Inflammatory macrophage treated with lipopolysaccharide for 1 hour (primary cell): ENCODE measurements around the gene CD164L2.
"Not testable (repeated sequence)": the region's sequence is repeated elsewhere in the genome, so short reads cannot be mapped to it uniquely, and the experiment has no call there.

ENCODE experiments used
- DNase-seq, 2 donors: peaks; one replicate each; pipeline ENCODE4 v3.0.0-alpha.2; 2020 to 2022

The CD164L2 gene

GRCh38 chr1:27403931-27404330 is 20.8 kb upstream of the CD164L2 start:
- DNase-seq = no peak

DNA sequence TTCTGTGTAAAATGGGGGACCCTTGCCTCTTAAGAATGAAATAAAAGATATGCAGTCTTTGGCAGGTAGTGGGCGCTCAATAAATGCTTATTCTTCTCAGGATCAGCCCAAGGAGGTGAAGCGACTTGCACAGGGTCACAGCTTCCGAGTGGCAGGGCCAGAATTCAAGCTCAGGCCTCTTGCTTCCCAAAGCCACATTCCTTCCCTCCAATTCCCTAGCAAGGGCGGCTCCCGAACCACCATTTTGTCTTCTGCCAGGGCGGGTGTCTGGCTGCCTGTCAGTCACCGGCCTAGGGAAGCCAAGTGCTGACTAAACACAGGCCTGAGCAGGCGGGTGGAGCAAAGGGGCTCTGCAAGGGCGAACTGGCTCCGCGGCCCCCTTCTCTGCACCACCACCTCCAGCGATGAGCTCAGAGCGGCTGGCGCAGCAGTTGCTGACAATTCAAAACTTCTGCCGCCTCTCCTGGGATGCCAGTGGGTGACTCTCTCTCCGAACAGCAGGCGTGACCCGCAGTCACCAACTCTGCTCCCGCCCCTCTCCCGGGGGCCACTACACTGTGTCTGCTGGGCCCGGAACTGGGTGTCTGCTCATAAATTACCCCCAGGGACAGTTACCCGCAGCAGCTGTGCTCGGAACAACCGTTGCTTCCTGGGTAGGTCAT is 20.1 kb upstream of the CD164L2 start:
- peak in 1 of 2 donors; percentile 46 for DNase-seq

DNA sequence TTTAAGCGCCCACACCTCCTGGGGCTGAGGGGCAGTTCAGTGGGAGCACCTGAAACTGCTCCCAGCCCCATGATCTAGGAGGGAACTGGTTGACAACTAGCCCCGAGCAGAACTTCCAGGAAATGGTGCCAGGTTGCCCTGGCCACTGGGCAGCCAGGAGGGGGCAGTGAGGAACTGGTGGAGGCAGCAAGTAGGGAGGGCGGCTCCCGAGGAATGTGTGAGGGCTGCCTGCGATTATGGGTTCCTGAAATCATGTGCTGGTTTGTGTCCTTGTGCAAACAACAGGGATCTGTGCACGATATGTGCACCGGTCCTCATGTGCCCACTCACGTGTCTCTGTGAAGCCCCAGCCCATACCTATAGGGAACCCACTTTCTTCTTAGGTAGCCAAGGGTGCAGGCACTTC is 19.2 kb upstream of the CD164L2 start:
- peak; percentile 56 to 66 for DNase-seq

- no peak for DNase-seq
Observed at GRCh38 chr1:27400963-27401341, 17.8 kb upstream of the CD164L2 start.

DNA sequence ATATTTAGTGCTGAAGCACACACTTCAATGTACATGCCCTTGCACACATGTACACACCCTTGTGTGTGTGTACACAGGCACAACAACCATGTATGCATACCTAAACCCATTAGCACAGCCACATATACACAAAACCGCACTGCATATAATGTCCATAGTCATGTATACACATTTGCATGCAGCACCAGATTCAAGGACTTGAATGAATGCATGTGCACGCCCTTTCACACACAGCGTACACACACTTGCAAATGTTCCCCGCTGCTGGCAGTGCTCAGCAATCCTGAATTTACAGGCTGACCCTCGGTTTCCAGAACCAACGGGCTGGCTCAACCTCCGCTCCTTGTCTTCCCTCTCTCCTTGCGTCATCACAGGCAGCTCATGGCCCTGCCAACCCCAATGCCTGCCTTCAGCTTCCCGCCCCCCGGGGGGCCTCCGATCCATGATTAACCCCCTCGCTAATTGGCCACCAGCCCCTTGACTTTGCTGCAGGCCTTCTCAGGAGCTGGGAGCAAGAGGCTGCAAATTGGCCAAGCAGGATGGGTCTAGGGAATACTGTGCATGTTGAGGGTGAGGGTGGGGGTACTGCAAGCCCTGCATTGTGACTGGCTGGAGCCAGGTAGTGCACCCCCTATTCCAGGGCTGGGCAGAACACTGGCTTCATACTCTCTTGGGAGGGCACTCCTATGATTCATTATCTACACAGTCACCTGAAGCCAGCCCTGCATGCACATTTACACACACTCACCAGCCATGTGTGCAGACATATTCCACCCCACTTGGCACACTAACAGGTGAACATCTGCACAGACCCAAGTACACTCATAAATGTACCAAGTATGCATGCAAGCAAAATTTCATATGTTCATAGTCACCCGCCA is 17.2 kb upstream of the CD164L2 start:
- DNase-seq = no peak

- DNase-seq = no peak
Observed at GRCh38 chr1:27399251-27400025, 16.3 kb upstream of the CD164L2 start.

DNA sequence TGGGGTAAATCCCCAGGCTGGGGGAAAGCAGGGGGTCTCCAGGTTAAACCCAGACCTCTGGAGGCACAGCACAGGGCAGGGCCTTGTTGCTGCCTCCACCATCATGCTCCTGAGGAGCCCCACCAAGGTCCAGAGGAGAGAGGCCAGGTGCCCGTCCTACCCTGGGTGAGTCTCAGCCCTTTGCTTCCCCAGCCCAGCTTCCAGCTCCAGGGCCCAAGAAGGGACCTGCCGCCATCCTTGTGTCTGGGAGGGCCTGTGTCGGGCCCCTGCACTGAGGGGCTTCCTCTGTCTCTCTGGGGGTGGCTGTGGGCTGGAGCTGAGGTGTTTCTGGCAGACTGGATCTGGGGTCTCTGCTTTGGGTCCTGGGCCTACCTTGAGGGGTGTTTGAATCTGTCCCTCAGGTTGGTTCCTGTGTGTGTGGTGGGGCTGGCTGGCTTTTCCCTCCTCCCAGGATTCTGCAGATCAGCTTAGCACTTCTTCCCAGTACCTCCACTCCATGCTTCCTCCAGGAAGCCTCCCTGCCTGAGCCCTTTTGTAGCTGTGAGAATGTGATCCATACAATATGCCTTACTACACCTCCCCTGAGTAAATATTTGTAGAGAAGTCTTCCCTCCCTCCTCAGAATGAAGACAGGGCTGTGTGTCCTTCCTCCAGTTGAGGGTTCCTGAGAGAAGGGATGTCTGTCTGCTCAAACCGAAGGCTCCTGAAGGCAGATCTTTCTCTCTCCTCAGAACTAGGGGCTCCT is 15.4 kb upstream of the CD164L2 start:
- DNase-seq = no peak

- DNase-seq = no peak
Observed at GRCh38 chr1:27397749-27398148, 14.6 kb upstream of the CD164L2 start.

- DNase-seq = no peak
Observed at GRCh38 chr1:27397110-27397509, 14.0 kb upstream of the CD164L2 start.

DNA sequence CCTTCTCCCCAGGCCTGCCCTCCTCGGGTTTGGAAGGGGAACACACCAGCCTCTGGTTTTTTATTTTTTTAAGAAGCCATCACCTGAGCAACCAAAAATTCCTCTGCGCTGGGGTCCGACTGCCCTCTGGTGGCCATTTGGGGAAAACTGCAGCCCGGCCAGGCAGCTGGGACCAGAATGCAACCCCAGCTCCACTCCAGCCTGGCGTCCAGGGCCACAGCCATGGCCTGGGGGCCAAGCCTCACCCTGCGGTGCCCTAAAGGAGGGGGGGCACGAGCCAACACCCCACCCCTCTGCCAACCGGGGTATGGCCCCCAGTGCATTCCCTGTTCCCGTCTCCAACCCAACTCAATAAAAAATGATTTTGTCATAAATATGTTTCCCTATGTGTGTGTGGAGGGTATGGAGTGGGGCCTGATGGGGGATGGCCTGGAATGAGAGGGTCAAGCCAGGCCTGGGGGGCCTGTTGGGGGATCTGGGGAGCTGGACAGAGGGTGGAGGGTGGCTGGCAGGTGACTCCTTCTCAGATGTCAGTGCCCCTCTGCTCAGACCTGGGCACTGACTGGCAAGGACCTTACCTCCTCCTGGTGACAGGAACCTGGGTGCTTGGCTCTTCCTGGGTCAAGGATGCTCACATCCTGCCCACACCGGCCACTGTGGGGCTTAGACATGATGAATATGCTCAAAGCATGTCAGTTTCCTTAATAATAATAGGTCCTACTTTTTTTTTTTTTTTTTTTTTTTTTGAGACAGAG is 12.5 kb upstream of the CD164L2 start:
- DNase-seq = peak; percentile 49 to 84

GRCh38 chr1:27394925-27395324 is 11.8 kb upstream of the CD164L2 start:
- DNase-seq = no peak

DNA sequence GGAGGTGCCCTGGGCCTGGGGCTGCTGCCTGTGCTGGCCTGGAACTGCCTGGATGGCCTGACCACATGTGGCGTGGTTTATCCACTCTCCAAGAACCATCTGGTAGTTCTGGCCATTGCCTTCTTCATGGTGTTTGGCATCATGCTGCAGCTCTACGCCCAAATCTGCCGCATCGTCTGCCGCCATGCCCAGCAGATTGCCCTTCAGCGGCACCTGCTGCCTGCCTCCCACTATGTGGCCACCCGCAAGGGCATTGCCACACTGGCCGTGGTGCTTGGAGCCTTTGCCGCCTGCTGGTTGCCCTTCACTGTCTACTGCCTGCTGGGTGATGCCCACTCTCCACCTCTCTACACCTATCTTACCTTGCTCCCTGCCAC is 11.1 kb upstream of the CD164L2 start:
- DNase-seq = no peak

DNA sequence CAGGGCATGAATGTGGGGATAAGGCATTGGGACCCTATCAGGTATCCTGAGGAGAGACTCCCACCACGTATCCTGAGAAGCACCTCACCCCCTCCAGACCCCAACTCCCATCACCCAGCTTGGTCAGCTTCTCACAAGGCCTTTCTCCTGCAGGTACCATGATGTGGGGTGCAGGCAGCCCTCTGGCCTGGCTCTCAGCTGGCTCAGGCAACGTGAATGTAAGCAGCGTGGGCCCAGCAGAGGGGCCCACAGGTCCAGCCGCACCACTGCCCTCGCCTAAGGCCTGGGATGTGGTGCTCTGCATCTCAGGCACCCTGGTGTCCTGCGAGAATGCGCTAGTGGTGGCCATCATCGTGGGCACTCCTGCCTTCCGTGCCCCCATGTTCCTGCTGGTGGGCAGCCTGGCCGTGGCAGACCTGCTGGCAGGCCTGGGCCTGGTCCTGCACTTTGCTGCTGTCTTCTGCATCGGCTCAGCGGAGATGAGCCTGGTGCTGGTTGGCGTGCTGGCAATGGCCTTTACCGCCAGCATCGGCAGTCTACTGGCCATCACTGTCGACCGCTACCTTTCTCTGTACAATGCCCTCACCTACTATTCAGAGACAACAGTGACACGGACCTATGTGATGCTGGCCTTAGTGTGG is 10.6 kb upstream of the CD164L2 start:
- DNase-seq = no peak

DNA sequence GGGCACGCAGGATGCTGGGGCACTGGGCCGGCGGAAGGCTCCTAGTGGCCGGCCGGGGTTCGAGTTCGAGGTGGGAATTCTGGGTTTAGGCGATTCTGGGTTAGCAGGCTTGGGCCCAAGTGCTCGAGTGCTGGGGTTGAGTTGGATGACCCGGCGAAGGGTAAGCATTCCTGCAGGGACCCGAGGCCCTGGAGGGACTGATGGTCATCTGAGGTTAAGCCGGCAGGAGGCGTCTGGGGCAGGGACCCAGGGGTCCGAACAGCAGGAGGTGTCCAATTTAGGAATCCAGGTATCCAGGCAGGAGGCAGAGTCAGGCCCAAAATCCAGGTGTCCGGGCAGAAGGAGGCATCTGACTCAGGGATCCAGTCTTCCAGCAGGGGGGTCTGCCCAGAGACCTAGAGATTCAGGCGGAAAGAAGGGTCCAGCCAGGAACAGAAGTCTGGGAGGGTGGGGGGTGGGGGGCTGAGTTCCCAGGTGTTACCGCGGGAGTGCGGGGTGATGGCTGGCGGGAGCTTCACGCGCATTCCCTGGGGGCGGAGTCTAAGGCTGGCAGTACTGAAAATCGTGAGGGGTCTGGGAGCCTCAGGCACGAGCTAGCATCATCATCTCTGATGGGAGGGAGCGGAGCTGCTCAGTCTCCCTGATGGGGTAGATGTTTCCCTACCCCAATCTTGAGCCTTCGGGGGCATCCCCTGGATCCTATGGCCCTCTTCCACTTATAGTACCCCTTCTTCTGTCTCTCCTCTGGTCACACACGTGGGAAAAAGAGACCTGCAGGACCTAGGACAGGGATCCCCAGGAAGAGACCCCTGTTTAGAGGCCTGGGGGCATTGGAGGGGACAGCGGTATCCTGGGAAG is 9.9 kb upstream of the CD164L2 start:
- DNase-seq = no peak

DNA sequence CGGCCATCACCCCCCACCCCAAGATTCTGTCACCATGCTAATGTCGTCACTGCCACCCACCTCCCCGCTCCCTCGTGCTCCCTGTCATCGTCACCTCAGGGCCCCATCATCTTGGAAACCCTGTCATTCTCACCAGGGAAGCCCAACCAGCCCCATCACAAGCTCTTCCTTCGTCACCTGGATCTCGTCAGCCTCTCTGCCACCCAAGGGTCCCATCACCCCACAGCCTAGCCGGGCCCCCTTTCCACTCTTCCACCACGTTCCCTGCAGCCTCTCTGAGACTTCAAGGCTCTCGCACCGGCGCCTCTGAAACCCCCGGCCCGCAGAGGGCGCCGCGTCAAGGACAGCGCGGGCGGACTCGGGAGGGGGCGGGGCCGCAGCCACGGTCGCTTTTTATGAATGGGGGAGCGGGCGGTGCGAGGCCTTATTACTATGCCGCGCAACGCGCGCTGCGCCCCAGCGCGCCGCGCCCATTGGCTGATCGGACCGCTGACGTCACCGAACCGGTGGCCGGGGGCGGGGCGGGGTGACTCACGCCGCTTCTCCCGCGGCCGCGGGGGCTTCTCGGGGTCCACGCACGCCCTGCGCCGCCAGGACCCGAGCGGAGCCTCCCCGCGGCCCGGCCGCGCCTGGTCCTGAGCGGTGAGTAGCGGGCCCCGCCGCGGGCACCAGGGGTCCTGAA is 9.1 kb upstream of the CD164L2 start, which contains the start of gene GPR3:
Gene GPR3 (plus strand): TSS at position 527 of the 682 bp plus-strand sequence. CDS start 1,177 bp downstream, outside the sequence.
- peak; percentile 71 to 88 for DNase-seq

DNA sequence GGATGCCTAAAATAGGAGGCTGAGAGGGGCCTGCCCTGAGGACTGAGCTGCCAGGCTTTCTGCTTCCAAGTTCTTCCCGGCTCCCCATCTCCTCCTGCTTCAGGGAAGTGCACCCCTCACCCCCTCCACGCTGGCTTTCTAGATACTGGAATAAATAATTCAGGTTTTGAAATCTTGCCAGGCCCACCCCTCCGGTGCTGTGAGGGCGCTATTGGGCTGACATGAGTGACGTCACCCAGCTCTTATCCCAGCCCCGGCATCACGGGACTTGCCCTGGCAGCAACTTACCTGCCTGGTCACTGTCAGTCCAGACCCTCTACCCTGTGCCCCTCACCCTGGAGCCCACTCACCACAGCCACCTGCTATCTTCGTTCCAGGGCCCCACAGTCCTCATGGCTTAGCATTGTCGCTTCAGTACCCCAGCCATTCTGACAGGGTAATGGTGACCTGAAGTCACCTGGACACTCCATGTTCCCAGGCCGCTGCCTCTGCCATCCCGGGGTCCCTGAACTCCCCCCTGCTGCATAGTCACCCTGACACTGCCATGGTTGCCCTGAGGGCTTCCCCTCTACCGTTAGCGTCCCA is 8.5 kb upstream of the CD164L2 start:
- DNase-seq = no peak

DNA sequence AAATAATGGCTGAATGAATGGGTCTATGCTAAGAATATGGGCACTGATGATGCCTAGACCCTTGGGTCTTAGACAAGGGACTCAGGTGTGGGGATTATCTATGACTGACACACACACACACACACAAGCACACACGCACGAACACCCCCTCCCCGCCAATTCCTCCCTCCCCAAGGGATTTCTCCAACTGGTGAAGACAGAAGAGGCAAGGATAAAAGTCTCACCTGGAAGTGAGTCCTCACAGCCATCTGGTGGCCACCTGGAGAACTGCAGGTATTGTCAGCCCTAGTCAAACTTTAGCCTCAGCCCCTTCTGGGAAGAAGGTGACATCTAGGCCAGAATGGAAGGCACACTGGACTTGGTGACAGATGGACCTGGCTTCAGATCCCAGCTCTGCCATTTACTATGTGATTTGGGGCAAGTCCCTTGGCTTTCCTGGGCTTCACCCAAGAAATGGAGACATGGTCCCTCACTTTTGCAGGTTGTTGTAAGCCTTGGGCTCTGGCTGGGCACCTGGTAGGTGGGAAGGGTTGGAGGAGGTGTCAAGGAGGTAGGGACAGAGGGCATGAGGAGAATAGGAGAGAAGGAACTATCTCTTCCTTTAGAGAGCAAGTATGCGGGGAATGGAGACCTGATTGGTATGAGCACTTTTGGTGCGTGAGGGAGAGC is 5.3 kb upstream of the CD164L2 start:
- peak in 1 of 2 donors; percentile 64 for DNase-seq

GRCh38 chr1:27384797-27385196 is 1.7 kb upstream of the CD164L2 start:
- not testable (repeated sequence) for DNase-seq

DNA sequence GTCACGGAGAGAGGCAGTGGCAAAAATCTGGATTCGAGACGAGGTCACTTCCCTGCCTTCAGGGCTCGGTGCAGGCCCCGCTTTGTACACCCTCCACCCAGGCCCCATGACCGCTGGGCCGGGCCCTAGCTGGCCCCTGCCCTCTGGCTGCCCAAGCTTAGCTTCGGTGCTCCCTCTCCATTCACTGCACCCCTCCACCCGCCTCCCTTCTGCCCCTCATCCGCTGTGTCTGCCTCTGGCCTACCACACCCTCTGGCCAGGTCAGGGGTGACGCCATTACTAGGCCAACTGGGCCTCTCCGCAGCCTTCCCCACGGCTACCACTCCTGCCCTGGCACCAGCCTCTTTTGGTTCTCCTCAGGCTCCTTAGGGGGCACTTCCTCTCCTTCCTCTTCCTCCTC is 528 bp upstream of the CD164L2 start:
- no peak for DNase-seq
